Sigmoid colon (tissue), 4 donors: Measurements from ENCODE around the gene FAM149B1.

Source experiments
- EP300 ChIP-seq, 4 donors: sonication (generic); formaldehyde crosslinking; IDR thresholded peaks; one replicate each; pipeline ENCODE4 v1.6.1; 2017; ENCODE audit warnings: antibody characterized with exemption in 4 of 4
- POLR2A ChIP-seq, 2 donors: fragments of 450-650 bp; IDR thresholded peaks; one replicate each; pipeline ENCODE4 v1.6.1; 2016; ENCODE audit warnings: antibody characterized with exemption in 2 of 2, mild to moderate bottlenecking in 2 of 2, moderate library complexity in 2 of 2
- POLR2AphosphoS5 ChIP-seq, 4 donors: sonication (generic); formaldehyde crosslinking; IDR thresholded peaks; one replicate each; pipeline ENCODE4 v1.6.1; 2017; ENCODE audit warnings: antibody characterized with exemption in 4 of 4
- TF ChIP-seq, protein P1 (sequence below), 4 experiments: fragments of 450-650 bp in 3 of 4; fragments of 200-600 bp in 1 of 4; IDR thresholded peaks; one replicate each; pipeline ENCODE4 v1.5.1; 2016 to 2019; ENCODE audit warnings: antibody characterized with exemption in 4 of 4, mild to moderate bottlenecking in 3 of 4, moderate library complexity in 2 of 4

DNA sequence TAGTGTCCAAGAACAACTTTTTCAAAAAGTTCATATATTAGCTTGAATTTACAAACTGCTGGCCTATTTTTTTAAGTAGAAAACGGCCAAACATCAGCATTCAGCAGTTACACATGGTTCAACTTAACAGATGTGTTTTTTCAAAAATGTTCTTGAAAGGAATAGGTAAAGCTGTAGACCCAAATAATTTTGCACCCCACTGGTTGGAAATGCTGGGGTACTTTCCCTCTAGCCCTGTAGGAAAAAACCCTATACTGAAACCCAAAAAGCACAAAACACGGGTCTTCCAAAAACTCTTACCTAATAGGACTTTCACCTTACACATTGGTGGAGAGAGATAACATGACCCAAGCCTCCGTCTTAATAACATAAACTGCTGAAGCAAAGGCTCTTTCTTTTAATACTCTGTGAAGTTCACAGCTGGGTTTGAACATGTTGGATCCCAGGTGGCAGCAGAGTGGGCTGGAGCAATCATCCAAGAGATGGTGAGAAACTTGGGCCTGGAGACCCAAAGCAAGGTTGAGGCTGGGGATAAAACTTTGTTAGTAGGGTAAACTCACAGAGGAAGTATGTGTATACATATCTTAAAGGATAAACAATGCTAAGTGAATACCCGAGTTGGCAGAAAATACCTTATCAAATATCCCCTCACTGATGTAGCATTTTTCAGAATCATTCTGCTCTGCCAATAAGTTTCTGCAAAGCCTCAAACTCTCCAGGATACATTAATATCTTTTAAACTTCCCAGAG is 79.8 kb downstream of the FAM149B1 start:
- TF ChIP-seq, protein P1, sequence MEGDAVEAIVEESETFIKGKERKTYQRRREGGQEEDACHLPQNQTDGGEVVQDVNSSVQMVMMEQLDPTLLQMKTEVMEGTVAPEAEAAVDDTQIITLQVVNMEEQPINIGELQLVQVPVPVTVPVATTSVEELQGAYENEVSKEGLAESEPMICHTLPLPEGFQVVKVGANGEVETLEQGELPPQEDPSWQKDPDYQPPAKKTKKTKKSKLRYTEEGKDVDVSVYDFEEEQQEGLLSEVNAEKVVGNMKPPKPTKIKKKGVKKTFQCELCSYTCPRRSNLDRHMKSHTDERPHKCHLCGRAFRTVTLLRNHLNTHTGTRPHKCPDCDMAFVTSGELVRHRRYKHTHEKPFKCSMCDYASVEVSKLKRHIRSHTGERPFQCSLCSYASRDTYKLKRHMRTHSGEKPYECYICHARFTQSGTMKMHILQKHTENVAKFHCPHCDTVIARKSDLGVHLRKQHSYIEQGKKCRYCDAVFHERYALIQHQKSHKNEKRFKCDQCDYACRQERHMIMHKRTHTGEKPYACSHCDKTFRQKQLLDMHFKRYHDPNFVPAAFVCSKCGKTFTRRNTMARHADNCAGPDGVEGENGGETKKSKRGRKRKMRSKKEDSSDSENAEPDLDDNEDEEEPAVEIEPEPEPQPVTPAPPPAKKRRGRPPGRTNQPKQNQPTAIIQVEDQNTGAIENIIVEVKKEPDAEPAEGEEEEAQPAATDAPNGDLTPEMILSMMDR (IDR thresholded peaks at IDR 0.05): no peak
- TF ChIP-seq EP300 (IDR thresholded peaks at IDR 0.05): no peak
- TF ChIP-seq POLR2AphosphoS5 (IDR thresholded peaks at IDR 0.05): no peak
- TF ChIP-seq POLR2A (IDR thresholded peaks at IDR 0.05): no peak
